GM23338 (cell line): ENCODE results near the gene MAOB. TPM values are rescaled to one million over a fixed set of nuclear protein-coding genes. Genes with fewer than 3 reads are reported as not detected.

Source experiments
- ATAC-seq: fragments of 200-7000 bp; cut with Tn5 transposase; 3 replicates; pipeline ENCODE4 v1.9.1; 2020
- DNase-seq: peaks from one replicate; pipeline ENCODE4 v3.0.0-alpha.2; 2015; ENCODE audit warnings: low spot score
- H2AFZ ChIP-seq: fragments of 200-600 bp; sonication (generic); 2 replicates; pipeline ENCODE4 v1.8.0; 2016; ENCODE audit warnings: antibody characterized with exemption, mild to moderate bottlenecking, moderate library complexity
- H3F3A ChIP-seq: fragments of 200-600 bp; sonication (generic); replicated peaks from 2 replicates; pipeline ENCODE4 v1.8.0; 2017; ENCODE audit warnings: antibody characterized with exemption, mixed run types, low read depth
- H3K27ac ChIP-seq: fragments of 200-600 bp; sonication (generic); 2 replicates; pipeline ENCODE4 v1.6.1; 2016; ENCODE audit warnings: low read depth
- H3K27me3 ChIP-seq: fragments of 200-600 bp; sonication (generic); 2 replicates; pipeline ENCODE4 v1.8.0; 2016; ENCODE audit warnings: mild to moderate bottlenecking, mixed run types, moderate library complexity; ENCODE audit not compliant: insufficient read depth
- H3K36me3 ChIP-seq: fragments of 200-600 bp; sonication (generic); 2 replicates; pipeline ENCODE4 v1.8.0; 2016; ENCODE audit warnings: mild to moderate bottlenecking; ENCODE audit not compliant: insufficient read depth
- H3K4me1 ChIP-seq: fragments of 200-600 bp; sonication (generic); 2 replicates; pipeline ENCODE4 v1.8.0; 2016; ENCODE audit warnings: mild to moderate bottlenecking, moderate library complexity; ENCODE audit not compliant: insufficient read depth
- H3K4me2 ChIP-seq: fragments of 200-600 bp; sonication (generic); 2 replicates; pipeline ENCODE4 v1.7.1; 2017; ENCODE audit warnings: mixed run types
- H3K4me3 ChIP-seq: fragments of 200-600 bp; sonication (generic); 2 replicates; pipeline ENCODE4 v1.6.1; 2016; ENCODE audit warnings: mixed run types
- H3K79me2 ChIP-seq: fragments of 200-600 bp; sonication (generic); replicated peaks from 2 replicates; pipeline ENCODE4 v1.8.0; 2017; ENCODE audit warnings: mild to moderate bottlenecking; ENCODE audit not compliant: insufficient read depth
- H3K9me2 ChIP-seq: fragments of 200-600 bp; sonication (generic); 2 replicates; pipeline ENCODE4 v1.8.0; 2017; ENCODE audit not compliant: insufficient read depth
- H4K20me1 ChIP-seq: fragments of 200-600 bp; sonication (generic); replicated peaks from 2 replicates; pipeline ENCODE4 v1.8.0; 2017; ENCODE audit warnings: mild to moderate bottlenecking; ENCODE audit not compliant: insufficient read depth
- H3K27ac Mint-ChIP-seq: 2 replicates; pipeline ENCODE4 v1.8.0; 2020; ENCODE audit warnings: inconsistent platforms, mild to moderate bottlenecking, moderate library complexity, mixed read lengths
- H3K27me3 Mint-ChIP-seq: 3 replicates; pipeline ENCODE4 v1.8.0; 2022; ENCODE audit warnings: low read depth, mild to moderate bottlenecking, moderate library complexity, mixed read lengths, inconsistent platforms; ENCODE audit not compliant: insufficient read depth, poor library complexity
- H3K36me3 Mint-ChIP-seq: 3 replicates; pipeline ENCODE4 v1.8.0; 2021; ENCODE audit warnings: low read depth, mild to moderate bottlenecking, inconsistent platforms, moderate library complexity, mixed read lengths
- H3K4me1 Mint-ChIP-seq: 3 replicates; pipeline ENCODE4 v1.8.0; 2020; ENCODE audit warnings: mild to moderate bottlenecking, inconsistent platforms, mixed read lengths
- H3K4me3 Mint-ChIP-seq: 3 replicates; pipeline ENCODE4 v1.8.0; 2021; ENCODE audit warnings: moderate library complexity, mild to moderate bottlenecking, inconsistent platforms, mixed read lengths
- H3K9me3 Mint-ChIP-seq: 3 replicates; pipeline ENCODE4 v1.8.0; 2020; ENCODE audit warnings: moderate library complexity, mild to moderate bottlenecking, inconsistent platforms, mixed read lengths
- CREB1 ChIP-seq: fragments of 250-450 bp; sonication (Bioruptor Pico); IDR thresholded peaks from 2 replicates; pipeline ENCODE4 v1.5.0; 2020; ENCODE audit warnings: low read depth, mild to moderate bottlenecking, moderate library complexity
- CTCF ChIP-seq, 2 experiments: fragments of 200-600 bp in 1 of 2; sonication (generic) in 1 of 2; conservative IDR thresholded peaks; 2 replicates each; pipeline versions ENCODE4 v1.5.1 to v1.6.1; 2016 to 2017; ENCODE audit warnings: antibody characterized with exemption in 2 of 2, low read depth in 2 of 2, mild to moderate bottlenecking in 2 of 2, moderate library complexity in 1 of 2
- EZH2 ChIP-seq: fragments of 200-600 bp; sonication (generic); IDR thresholded peaks from one replicate; pipeline ENCODE4 v1.8.0; 2017; ENCODE audit warnings: antibody characterized with exemption, mild to moderate bottlenecking, low read depth; ENCODE audit not compliant: unreplicated experiment
- EZH2phosphoT487 ChIP-seq: fragments of 200-600 bp; sonication (generic); IDR thresholded peaks from one replicate; pipeline ENCODE4 v1.8.1; 2018; ENCODE audit warnings: antibody characterized with exemption; ENCODE audit not compliant: unreplicated experiment
- JUNB ChIP-seq: IDR thresholded peaks from one replicate; pipeline ENCODE4 v1.6.1; 2016; ENCODE audit warnings: antibody characterized with exemption; ENCODE audit not compliant: unreplicated experiment
- NANOG ChIP-seq: IDR thresholded peaks from 2 replicates; pipeline ENCODE4 v1.6.1; 2016; ENCODE audit warnings: antibody characterized with exemption, borderline replicate concordance
- POLR2AphosphoS5 ChIP-seq: IDR thresholded peaks from 2 replicates; pipeline ENCODE4 v1.6.1; 2016; ENCODE audit warnings: antibody characterized with exemption, low read depth
- STAT1 ChIP-seq: IDR thresholded peaks from one replicate; pipeline ENCODE4 v1.6.1; 2016; ENCODE audit warnings: antibody characterized with exemption; ENCODE audit not compliant: unreplicated experiment
- ZNF114 ChIP-seq: fragments of 250-450 bp; sonication (Bioruptor Pico); IDR thresholded peaks from 2 replicates; pipeline ENCODE4 v1.5.0; 2020; ENCODE audit warnings: mild to moderate bottlenecking, moderate library complexity
- ZNF331 ChIP-seq: fragments of 250-450 bp; sonication (Bioruptor Pico); IDR thresholded peaks from 2 replicates; pipeline ENCODE4 v1.5.0; 2020; ENCODE audit warnings: low read depth, mild to moderate bottlenecking, moderate library complexity
- polyA plus RNA-seq: library from polyadenylated mRNA; unstranded; fragments of >200 nt; fragmentation: Nextera tagmentation; extraction: Ambion mirVana; gene quantifications from 2 replicates; pipeline ENCODE4 v1.2.1, GENCODE V29; 2016
- total RNA-seq: library from RNA; depleted of rRNA; stranded (reverse); fragments of >200 nt; shearing (Covaris generic); gene quantifications from 2 replicates; pipeline ENCODE4 v1.2.3, GENCODE V29; 2014
- TF ChIP-seq, protein P1 (sequence below): IDR thresholded peaks from 2 replicates; pipeline ENCODE4 v1.6.1; 2016; ENCODE audit warnings: antibody characterized with exemption
- TF ChIP-seq, protein P2 (sequence below): IDR thresholded peaks from one replicate; pipeline ENCODE4 v1.6.1; 2018; ENCODE audit warnings: antibody characterized with exemption; ENCODE audit not compliant: unreplicated experiment
- TF ChIP-seq, protein P3 (sequence below): fragments of 250-450 bp; sonication (Bioruptor Pico); IDR thresholded peaks from 2 replicates; pipeline ENCODE4 v1.5.0; 2020; ENCODE audit warnings: mild to moderate bottlenecking, moderate library complexity

The MAOB gene
- total and polyA plus RNA-seq, 2 experiments from 2014 or later, result 1.0 to 1.3 TPM

DNA sequence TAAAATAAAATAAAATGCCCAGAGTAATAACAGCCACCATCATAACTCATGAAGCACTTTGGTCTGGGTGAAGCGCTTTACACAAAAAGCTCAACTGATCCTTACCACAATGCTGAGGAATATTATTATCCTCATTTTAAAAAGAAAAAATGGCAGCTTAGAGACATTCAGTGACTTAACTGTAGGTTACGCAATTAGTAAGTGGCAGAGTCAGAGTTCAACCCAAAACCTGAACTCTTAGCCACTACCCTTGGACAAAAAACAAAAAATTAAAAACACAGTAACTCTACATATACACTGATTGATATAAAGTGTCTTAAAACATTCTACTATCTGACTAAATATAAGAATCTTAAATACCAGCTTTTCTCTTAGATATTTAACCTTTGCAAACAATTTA lies 34.9 kb downstream of the MAOB start:
- no peaks in the 10 kb centered on the region for H3K27me3 ChIP-seq
- no peaks in the 10 kb centered on the region for H4K20me1 ChIP-seq
- H3K9me3 Mint-ChIP-seq, result no peaks in the 10 kb centered on the region
- no peak overlapping the region for H3K27ac ChIP-seq
- no peak overlapping the region for H3K27ac Mint-ChIP-seq
- H3K4me2 ChIP-seq, result no peak overlapping the region
- ATAC-seq (no peak), DNase-seq (no peak)
- no peaks in the 10 kb centered on the region for H3F3A ChIP-seq
- no peak overlapping the region for H3K4me3 Mint-ChIP-seq
- no peaks in the 10 kb centered on the region for H3K27me3 Mint-ChIP-seq
- TF ChIP-seq NANOG (no peak), ZNF114 (no peak), CTCF (conservative IDR thresholded peaks at IDR 0.05; ENCODE audit: low read depth in 2 of 2) (no peak), ZNF331 (CRISPR knock-in tag) (no peak), STAT1 (no peak), EZH2 (no peak), EZH2phosphoT487 (no peak), POLR2AphosphoS5 (no peak), CREB1 (CRISPR knock-in tag) (no peak), JUNB (no peak)
- TF ChIP-seq, protein P1, sequence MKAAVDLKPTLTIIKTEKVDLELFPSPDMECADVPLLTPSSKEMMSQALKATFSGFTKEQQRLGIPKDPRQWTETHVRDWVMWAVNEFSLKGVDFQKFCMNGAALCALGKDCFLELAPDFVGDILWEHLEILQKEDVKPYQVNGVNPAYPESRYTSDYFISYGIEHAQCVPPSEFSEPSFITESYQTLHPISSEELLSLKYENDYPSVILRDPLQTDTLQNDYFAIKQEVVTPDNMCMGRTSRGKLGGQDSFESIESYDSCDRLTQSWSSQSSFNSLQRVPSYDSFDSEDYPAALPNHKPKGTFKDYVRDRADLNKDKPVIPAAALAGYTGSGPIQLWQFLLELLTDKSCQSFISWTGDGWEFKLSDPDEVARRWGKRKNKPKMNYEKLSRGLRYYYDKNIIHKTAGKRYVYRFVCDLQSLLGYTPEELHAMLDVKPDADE, result no peak
- TF ChIP-seq, protein P2, sequence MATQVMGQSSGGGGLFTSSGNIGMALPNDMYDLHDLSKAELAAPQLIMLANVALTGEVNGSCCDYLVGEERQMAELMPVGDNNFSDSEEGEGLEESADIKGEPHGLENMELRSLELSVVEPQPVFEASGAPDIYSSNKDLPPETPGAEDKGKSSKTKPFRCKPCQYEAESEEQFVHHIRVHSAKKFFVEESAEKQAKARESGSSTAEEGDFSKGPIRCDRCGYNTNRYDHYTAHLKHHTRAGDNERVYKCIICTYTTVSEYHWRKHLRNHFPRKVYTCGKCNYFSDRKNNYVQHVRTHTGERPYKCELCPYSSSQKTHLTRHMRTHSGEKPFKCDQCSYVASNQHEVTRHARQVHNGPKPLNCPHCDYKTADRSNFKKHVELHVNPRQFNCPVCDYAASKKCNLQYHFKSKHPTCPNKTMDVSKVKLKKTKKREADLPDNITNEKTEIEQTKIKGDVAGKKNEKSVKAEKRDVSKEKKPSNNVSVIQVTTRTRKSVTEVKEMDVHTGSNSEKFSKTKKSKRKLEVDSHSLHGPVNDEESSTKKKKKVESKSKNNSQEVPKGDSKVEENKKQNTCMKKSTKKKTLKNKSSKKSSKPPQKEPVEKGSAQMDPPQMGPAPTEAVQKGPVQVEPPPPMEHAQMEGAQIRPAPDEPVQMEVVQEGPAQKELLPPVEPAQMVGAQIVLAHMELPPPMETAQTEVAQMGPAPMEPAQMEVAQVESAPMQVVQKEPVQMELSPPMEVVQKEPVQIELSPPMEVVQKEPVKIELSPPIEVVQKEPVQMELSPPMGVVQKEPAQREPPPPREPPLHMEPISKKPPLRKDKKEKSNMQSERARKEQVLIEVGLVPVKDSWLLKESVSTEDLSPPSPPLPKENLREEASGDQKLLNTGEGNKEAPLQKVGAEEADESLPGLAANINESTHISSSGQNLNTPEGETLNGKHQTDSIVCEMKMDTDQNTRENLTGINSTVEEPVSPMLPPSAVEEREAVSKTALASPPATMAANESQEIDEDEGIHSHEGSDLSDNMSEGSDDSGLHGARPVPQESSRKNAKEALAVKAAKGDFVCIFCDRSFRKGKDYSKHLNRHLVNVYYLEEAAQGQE, result no peak
- TF ChIP-seq, protein P3, sequence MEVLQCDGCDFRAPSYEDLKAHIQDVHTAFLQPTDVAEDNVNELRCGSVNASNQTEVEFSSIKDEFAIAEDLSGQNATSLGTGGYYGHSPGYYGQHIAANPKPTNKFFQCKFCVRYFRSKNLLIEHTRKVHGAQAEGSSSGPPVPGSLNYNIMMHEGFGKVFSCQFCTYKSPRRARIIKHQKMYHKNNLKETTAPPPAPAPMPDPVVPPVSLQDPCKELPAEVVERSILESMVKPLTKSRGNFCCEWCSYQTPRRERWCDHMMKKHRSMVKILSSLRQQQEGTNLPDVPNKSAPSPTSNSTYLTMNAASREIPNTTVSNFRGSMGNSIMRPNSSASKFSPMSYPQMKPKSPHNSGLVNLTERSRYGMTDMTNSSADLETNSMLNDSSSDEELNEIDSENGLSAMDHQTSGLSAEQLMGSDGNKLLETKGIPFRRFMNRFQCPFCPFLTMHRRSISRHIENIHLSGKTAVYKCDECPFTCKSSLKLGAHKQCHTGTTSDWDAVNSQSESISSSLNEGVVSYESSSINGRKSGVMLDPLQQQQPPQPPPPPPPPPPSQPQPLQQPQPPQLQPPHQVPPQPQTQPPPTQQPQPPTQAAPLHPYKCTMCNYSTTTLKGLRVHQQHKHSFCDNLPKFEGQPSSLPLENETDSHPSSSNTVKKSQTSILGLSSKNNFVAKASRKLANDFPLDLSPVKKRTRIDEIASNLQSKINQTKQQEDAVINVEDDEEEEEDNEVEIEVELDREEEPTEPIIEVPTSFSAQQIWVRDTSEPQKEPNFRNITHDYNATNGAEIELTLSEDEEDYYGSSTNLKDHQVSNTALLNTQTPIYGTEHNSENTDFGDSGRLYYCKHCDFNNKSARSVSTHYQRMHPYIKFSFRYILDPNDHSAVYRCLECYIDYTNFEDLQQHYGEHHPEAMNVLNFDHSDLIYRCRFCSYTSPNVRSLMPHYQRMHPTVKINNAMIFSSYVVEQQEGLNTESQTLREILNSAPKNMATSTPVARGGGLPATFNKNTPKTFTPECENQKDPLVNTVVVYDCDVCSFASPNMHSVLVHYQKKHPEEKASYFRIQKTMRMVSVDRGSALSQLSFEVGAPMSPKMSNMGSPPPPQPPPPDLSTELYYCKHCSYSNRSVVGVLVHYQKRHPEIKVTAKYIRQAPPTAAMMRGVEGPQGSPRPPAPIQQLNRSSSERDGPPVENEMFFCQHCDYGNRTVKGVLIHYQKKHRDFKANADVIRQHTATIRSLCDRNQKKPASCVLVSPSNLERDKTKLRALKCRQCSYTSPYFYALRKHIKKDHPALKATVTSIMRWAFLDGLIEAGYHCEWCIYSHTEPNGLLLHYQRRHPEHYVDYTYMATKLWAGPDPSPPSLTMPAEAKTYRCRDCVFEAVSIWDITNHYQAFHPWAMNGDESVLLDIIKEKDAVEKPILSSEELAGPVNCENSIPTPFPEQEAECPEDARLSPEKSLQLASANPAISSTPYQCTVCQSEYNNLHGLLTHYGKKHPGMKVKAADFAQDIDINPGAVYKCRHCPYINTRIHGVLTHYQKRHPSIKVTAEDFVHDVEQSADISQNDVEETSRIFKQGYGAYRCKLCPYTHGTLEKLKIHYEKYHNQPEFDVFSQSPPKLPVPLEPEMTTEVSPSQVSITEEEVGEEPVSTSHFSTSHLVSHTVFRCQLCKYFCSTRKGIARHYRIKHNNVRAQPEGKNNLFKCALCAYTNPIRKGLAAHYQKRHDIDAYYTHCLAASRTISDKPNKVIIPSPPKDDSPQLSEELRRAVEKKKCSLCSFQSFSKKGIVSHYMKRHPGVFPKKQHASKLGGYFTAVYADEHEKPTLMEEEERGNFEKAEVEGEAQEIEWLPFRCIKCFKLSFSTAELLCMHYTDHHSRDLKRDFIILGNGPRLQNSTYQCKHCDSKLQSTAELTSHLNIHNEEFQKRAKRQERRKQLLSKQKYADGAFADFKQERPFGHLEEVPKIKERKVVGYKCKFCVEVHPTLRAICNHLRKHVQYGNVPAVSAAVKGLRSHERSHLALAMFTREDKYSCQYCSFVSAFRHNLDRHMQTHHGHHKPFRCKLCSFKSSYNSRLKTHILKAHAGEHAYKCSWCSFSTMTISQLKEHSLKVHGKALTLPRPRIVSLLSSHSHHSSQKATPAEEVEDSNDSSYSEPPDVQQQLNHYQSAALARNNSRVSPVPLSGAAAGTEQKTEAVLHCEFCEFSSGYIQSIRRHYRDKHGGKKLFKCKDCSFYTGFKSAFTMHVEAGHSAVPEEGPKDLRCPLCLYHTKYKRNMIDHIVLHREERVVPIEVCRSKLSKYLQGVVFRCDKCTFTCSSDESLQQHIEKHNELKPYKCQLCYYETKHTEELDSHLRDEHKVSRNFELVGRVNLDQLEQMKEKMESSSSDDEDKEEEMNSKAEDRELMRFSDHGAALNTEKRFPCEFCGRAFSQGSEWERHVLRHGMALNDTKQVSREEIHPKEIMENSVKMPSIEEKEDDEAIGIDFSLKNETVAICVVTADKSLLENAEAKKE, result no peak
- H3K79me2 ChIP-seq, result no peaks in the 10 kb centered on the region
- no peak overlapping the region for H2AFZ ChIP-seq
- no peaks in the 10 kb centered on the region for H3K36me3 Mint-ChIP-seq
- no peaks in the 10 kb centered on the region for H3K9me2 ChIP-seq
- no peaks in the 10 kb centered on the region for H3K4me1 ChIP-seq
- no peak overlapping the region for H3K4me3 ChIP-seq
- no peaks in the 10 kb centered on the region for H3K36me3 ChIP-seq
- peaks cover 6% of the 10 kb centered on the region; the same call in 2 of the 3 replicates for H3K4me1 Mint-ChIP-seq
